SK-N-SH treated with all-trans-retinoic acid at 6 μM for 48 hours (cell line): Measurements from ENCODE around the gene PDGFC.

Source experiments
- ATAC-seq: fragments of 200-7000 bp; cut with Tn5 transposase; 3 replicates; pipeline ENCODE4 v1.9.1; 2020; ENCODE audit warnings: mild to moderate bottlenecking, moderate library complexity
- ARNTL ChIP-seq: fragments of 450-650 bp; formaldehyde crosslinking; IDR thresholded peaks from 2 replicates; pipeline ENCODE4 v1.5.0; 2020; ENCODE audit warnings: low read depth, mild to moderate bottlenecking, moderate library complexity, borderline replicate concordance
- BACH2 ChIP-seq: fragments of 250-450 bp; sonication (Bioruptor Pico); IDR thresholded peaks from 2 replicates; pipeline ENCODE4 v1.9.0; 2021; ENCODE audit warnings: mild to moderate bottlenecking, borderline replicate concordance
- CREB5 ChIP-seq: fragments of 250-450 bp; sonication (Bioruptor Pico); IDR thresholded peaks from 2 replicates; pipeline ENCODE4 v1.5.1; 2020; ENCODE audit warnings: low read depth, mild to moderate bottlenecking, moderate library complexity
- CSDC2 ChIP-seq: fragments of 250-450 bp; sonication (Bioruptor Pico); IDR thresholded peaks from 2 replicates; pipeline ENCODE4 v1.5.0; 2020; ENCODE audit warnings: mild to moderate bottlenecking, moderate library complexity
- ESRRG ChIP-seq: fragments of 250-450 bp; sonication (Bioruptor Pico); IDR thresholded peaks from 2 replicates; pipeline ENCODE4 v1.6.1; 2021; ENCODE audit warnings: mild to moderate bottlenecking
- GLIS3 ChIP-seq: fragments of 250-450 bp; sonication (Bioruptor Pico); IDR thresholded peaks from 2 replicates; pipeline ENCODE4 v1.5.0; 2020; ENCODE audit warnings: mild to moderate bottlenecking, moderate library complexity
- ISL1 ChIP-seq: fragments of 250-450 bp; sonication (Bioruptor Pico); IDR thresholded peaks from 2 replicates; pipeline ENCODE4 v2.1.2; 2022; ENCODE audit warnings: mild to moderate bottlenecking, moderate library complexity
- OSR1 ChIP-seq: fragments of 250-450 bp; sonication (Bioruptor Pico); IDR thresholded peaks from 2 replicates; pipeline ENCODE4 v1.8.0; 2022; ENCODE audit warnings: moderate library complexity, mild to moderate bottlenecking, inconsistent platforms
- PATZ1 ChIP-seq: fragments of 250-450 bp; sonication (Bioruptor Pico); IDR thresholded peaks from 2 replicates; pipeline ENCODE4 v1.8.0; 2020; ENCODE audit warnings: mild to moderate bottlenecking, moderate library complexity, borderline replicate concordance
- POU6F1 ChIP-seq: fragments of 250-450 bp; sonication (Bioruptor Pico); IDR thresholded peaks from 2 replicates; pipeline ENCODE4 v1.8.0; 2021; ENCODE audit warnings: low read depth, mild to moderate bottlenecking, moderate library complexity, borderline replicate concordance
- PPARA ChIP-seq: fragments of 250-450 bp; sonication (Bioruptor Pico); IDR thresholded peaks from 2 replicates; pipeline ENCODE4 v1.5.0; 2020; ENCODE audit warnings: mild to moderate bottlenecking, borderline replicate concordance
- RARB ChIP-seq: fragments of 250-450 bp; sonication (Bioruptor Pico); IDR thresholded peaks from 2 replicates; pipeline ENCODE4 v1.8.0; 2021; ENCODE audit warnings: mild to moderate bottlenecking, moderate library complexity
- SNAI2 ChIP-seq: fragments of 250-450 bp; sonication (Bioruptor Pico); IDR thresholded peaks from 2 replicates; pipeline ENCODE4 v1.5.0; 2020; ENCODE audit warnings: mild to moderate bottlenecking, moderate library complexity
- TCF4 ChIP-seq: fragments of 250-450 bp; sonication (Bioruptor Pico); IDR thresholded peaks from 2 replicates; pipeline ENCODE4 v1.8.0; 2021; ENCODE audit warnings: mild to moderate bottlenecking, moderate library complexity, borderline replicate concordance
- TOX ChIP-seq: fragments of 250-450 bp; sonication (Bioruptor Pico); IDR thresholded peaks from 2 replicates; pipeline ENCODE4 v1.8.0; 2021; ENCODE audit warnings: mild to moderate bottlenecking, moderate library complexity, borderline replicate concordance
- TSHZ2 ChIP-seq: fragments of 250-450 bp; sonication (Bioruptor Pico); IDR thresholded peaks from 2 replicates; pipeline ENCODE4 v1.5.0; 2020; ENCODE audit warnings: mild to moderate bottlenecking, moderate library complexity
- ZC3H10 ChIP-seq: fragments of 250-450 bp; sonication (Bioruptor Pico); IDR thresholded peaks from 2 replicates; pipeline ENCODE4 v1.5.1; 2021; ENCODE audit warnings: mild to moderate bottlenecking, moderate library complexity
- ZFP3 ChIP-seq: fragments of 250-450 bp; sonication (Bioruptor Pico); IDR thresholded peaks from 2 replicates; pipeline ENCODE4 v1.5.0; 2020; ENCODE audit warnings: mild to moderate bottlenecking, moderate library complexity
- ZFP30 ChIP-seq: fragments of 450-650 bp; formaldehyde crosslinking; IDR thresholded peaks from 2 replicates; pipeline ENCODE4 v1.5.0; 2022; ENCODE audit warnings: mild to moderate bottlenecking, moderate library complexity
- ZNF565 ChIP-seq: fragments of 450-650 bp; formaldehyde crosslinking; conservative IDR thresholded peaks from 2 replicates; pipeline ENCODE4 v1.5.0; 2020; ENCODE audit warnings: low read depth, mild to moderate bottlenecking, moderate library complexity
- ZNF70 ChIP-seq: fragments of 450-650 bp; formaldehyde crosslinking; IDR thresholded peaks from 2 replicates; pipeline ENCODE4 v1.5.0; 2020; ENCODE audit warnings: mild to moderate bottlenecking, moderate library complexity
- ZNF8 ChIP-seq: fragments of 450-650 bp; formaldehyde crosslinking; IDR thresholded peaks from 2 replicates; pipeline ENCODE4 v1.5.0; 2020; ENCODE audit warnings: mild to moderate bottlenecking, moderate library complexity
- TF ChIP-seq, protein P1 (sequence below): fragments of 250-450 bp; sonication (Bioruptor Pico); IDR thresholded peaks from 2 replicates; pipeline ENCODE4 v1.5.1; 2021; ENCODE audit warnings: mild to moderate bottlenecking, moderate library complexity

PDGFC gene

DNA sequence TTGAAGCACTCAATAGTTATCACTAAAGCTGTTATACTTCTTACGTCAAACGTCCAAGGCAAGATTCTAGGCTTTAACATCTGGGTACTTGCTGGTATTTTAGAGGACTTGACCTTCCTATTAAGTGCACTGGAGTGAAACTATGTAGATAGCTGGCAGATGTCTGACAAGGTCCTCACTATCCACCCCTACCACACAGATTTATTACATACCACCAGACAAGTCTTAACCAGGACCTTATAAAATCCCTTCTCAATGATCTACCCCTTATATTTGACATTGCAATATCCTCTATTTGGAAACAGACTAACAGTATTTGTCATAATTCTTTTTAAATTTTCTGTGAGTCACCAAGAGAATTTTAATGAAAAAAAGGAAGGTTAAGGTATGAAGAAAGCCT lies 78.8 kb downstream of the PDGFC start:
- TF ChIP-seq ZFP30 (CRISPR knock-in tag) (no peak), RARB (CRISPR knock-in tag) (no peak), ZFP3 (CRISPR knock-in tag) (no peak), ZNF70 (no peak)
- ATAC-seq = peak; percentile 54

GRCh38 chr4:156889616-156890594 lies 81.7 kb downstream of the PDGFC start:
- TF ChIP-seq PPARA (no peak), ZNF70 (no peak), OSR1 (no peak), CSDC2 (no peak)
- TF ChIP-seq, all 23 proteins: peak for 0
- ATAC-seq = peak; percentile 25

DNA sequence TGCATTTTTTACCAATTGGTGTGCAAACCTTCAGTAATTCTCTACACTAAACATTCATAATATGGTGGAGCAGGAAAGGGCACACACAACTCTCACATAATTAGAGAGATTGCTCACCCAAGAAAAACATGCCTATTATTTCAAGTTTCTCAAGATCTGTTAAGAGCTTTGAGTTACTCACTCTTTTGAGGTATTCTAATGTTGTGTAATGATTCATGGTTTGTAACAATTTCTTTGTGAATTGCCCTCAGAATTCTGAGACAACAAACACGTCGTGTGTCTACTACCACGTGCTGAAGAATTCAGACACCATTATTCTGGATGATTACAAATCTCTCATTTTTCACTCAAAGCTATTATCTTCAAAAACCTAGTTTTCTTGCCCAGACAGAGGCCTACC lies 82.8 kb downstream of the PDGFC start:
- no peak for TF ChIP-seq ZNF565 (CRISPR knock-in tag)
- no peak for TF ChIP-seq GLIS3
- TF ChIP-seq BACH2 (CRISPR knock-in tag) = no peak
- TF ChIP-seq TOX (CRISPR knock-in tag) = no peak
- TF ChIP-seq TSHZ2 (CRISPR knock-in tag) = no peak
- TF ChIP-seq ZNF8 (CRISPR knock-in tag) = no peak
- TF ChIP-seq OSR1 = no peak
- no peak for TF ChIP-seq ZFP3 (CRISPR knock-in tag)
- TF ChIP-seq SNAI2 = no peak
- TF ChIP-seq PPARA = no peak
- TF ChIP-seq ZC3H10 (CRISPR knock-in tag) = no peak
- TF ChIP-seq, protein P1, sequence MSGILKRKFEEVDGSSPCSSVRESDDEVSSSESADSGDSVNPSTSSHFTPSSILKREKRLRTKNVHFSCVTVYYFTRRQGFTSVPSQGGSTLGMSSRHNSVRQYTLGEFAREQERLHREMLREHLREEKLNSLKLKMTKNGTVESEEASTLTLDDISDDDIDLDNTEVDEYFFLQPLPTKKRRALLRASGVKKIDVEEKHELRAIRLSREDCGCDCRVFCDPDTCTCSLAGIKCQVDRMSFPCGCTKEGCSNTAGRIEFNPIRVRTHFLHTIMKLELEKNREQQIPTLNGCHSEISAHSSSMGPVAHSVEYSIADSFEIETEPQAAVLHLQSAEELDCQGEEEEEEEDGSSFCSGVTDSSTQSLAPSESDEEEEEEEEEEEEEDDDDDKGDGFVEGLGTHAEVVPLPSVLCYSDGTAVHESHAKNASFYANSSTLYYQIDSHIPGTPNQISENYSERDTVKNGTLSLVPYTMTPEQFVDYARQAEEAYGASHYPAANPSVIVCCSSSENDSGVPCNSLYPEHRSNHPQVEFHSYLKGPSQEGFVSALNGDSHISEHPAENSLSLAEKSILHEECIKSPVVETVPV (CRISPR knock-in tag) = no peak
- no peak for TF ChIP-seq POU6F1
- no peak for TF ChIP-seq ESRRG (CRISPR knock-in tag)
- TF ChIP-seq ISL1 (CRISPR knock-in tag) = no peak
- TF ChIP-seq ZFP30 (CRISPR knock-in tag) = no peak
- no peak for TF ChIP-seq PATZ1
- no peak for TF ChIP-seq CSDC2
- TF ChIP-seq ZNF70 = no peak
- no peak for TF ChIP-seq ARNTL
- ATAC-seq = no peak

- ATAC-seq = no peak
- TF ChIP-seq RARB (CRISPR knock-in tag) (no peak), CREB5 (CRISPR knock-in tag) (no peak), CSDC2 (no peak), ZFP30 (CRISPR knock-in tag) (no peak), ZNF565 (CRISPR knock-in tag) (no peak), PPARA (no peak), TSHZ2 (CRISPR knock-in tag) (no peak), TCF4 (no peak), OSR1 (no peak)
- TF ChIP-seq, protein P1 (CRISPR knock-in tag) = no peak
Observed at GRCh38 chr4:156886481-156886880, 85.1 kb downstream of the PDGFC start.
